Testis (tissue), 3 donors: ENCODE measurements around the gene ANKRD36B. TPM values are rescaled to one million over a fixed set of nuclear protein-coding genes. Genes with fewer than 3 reads are reported as not detected.
"Not testable (repeated sequence)": the region's sequence is repeated elsewhere in the genome, so short reads cannot be mapped to it uniquely, and the experiment has no call there.

Experiments
- DNase-seq: peaks from one replicate; pipeline ENCODE4 v3.0.0-alpha.2; 2019
- H3K27ac ChIP-seq, 2 donors: fragments of 200-600 bp; sonication (generic); one replicate each; pipeline ENCODE4 v1.5.1; 2019
- H3K27me3 ChIP-seq: fragments of 200-600 bp; sonication (generic); one replicate; pipeline ENCODE4 v1.5.1; 2019
- H3K36me3 ChIP-seq: fragments of 200-600 bp; sonication (generic); one replicate; pipeline ENCODE4 v1.5.1; 2017; ENCODE audit warnings: low read depth; ENCODE audit errors: missing control alignments
- H3K4me1 ChIP-seq: fragments of 200-600 bp; sonication (generic); one replicate; pipeline ENCODE4 v1.5.1; 2019
- H3K4me3 ChIP-seq, 2 donors: fragments of 200-600 bp; sonication (generic); one replicate each; pipeline ENCODE4 v1.5.1; 2017 to 2019
- H3K9me3 ChIP-seq: fragments of 200-600 bp; sonication (generic); one replicate; pipeline ENCODE4 v1.5.1; 2017
- CTCF ChIP-seq, 3 experiments: fragments of 450-650 bp in 2 of 3; fragments of 200-600 bp in 1 of 3; sonication (generic) in 1 of 3; IDR thresholded peaks; one replicate each; pipeline ENCODE4 v1.5.1; 2016 to 2019; ENCODE audit warnings: antibody characterized with exemption in 3 of 3, mild to moderate bottlenecking in 2 of 3, moderate library complexity in 1 of 3
- POLR2A ChIP-seq: fragments of 450-650 bp; IDR thresholded peaks from one replicate; pipeline ENCODE4 v1.6.1; 2017; ENCODE audit warnings: antibody characterized with exemption, mild to moderate bottlenecking, moderate library complexity
- WGBS, 2 donors: methylation state at CpG; one replicate each; pipeline ENCODE4 v1.1.5; 2018; 5-methylcytosine and 5-hydroxymethylcytosine counted together
- intact Hi-C: fragments of 100-400 bp; cut with DNase I; formaldehyde crosslinking; loops from one replicate; pipeline ENCODE4 v1.15.1; 2023; ENCODE audit warnings: low total_unique reads
- polyA plus RNA-seq: library from polyadenylated mRNA; stranded (reverse); fragments of 350-450 nt; fragmentation: Illumina TruSeq; extraction: RNeasy Lipid Tissue Mini Kit (QIAGEN cat#74804); gene quantifications from one replicate; pipeline ENCODE4 v1.2.3, GENCODE V29; 2014; ENCODE audit warnings: low read depth, low replicate concordance; ENCODE audit not compliant: insufficient read depth
- total RNA-seq, 2 donors: library from RNA; depleted of rRNA; stranded (reverse); fragments of >200 nt; gene quantifications; one replicate each; pipeline ENCODE4 v1.2.3, GENCODE V29; 2016

The ANKRD36B gene
- total and polyA plus RNA-seq, 3 donors from 2014 or later = 14.5 to 245 (median 114) TPM

GRCh38 chr2:97548536-97548935 lies 41.1 kb downstream of the ANKRD36B start:
- H3K27ac ChIP-seq, H3K4me1 ChIP-seq, H3K9me3 ChIP-seq, H3K36me3 ChIP-seq, DNase-seq, intact Hi-C loops, H3K4me3 ChIP-seq, H3K27me3 ChIP-seq: not testable (repeated sequence)

DNA sequence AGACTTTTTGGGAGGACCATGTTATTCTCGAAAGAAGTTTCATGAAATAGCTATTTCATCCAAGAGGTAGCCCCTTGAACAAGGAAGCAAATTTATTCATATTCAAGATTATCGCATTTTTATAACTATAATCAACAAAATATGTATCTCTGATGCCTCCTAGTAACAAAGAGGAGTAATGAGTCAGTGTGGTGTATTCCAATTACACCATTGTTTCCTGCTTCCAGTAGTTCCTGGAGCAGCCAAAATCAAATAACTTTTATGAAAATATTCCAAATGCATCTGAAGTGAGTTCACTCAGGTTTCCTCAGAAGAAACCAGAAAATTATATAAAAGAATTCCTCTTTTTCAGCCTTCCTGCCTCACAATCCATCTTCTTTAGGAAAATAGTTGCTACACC lies 43.0 kb downstream of the ANKRD36B start:
- no peak for DNase-seq
- Histone ChIP-seq H3K4me3 (no peak overlapping the region), H3K4me1 (no peaks in the 10 kb centered on the region), H3K27ac (no peak overlapping the region), H3K36me3 (no peaks in the 10 kb centered on the region), H3K9me3 (no peaks in the 10 kb centered on the region), H3K27me3 (no peaks in the 10 kb centered on the region)
- intact Hi-C loops = no loop called here
- WGBS, 2 donors = 43 to 78% methylated on average over 2 of the region's 2 CpGs
- no peak for TF ChIP-seq POLR2A
- TF ChIP-seq CTCF (IDR thresholded peaks at IDR 0.05) = no peak

DNA sequence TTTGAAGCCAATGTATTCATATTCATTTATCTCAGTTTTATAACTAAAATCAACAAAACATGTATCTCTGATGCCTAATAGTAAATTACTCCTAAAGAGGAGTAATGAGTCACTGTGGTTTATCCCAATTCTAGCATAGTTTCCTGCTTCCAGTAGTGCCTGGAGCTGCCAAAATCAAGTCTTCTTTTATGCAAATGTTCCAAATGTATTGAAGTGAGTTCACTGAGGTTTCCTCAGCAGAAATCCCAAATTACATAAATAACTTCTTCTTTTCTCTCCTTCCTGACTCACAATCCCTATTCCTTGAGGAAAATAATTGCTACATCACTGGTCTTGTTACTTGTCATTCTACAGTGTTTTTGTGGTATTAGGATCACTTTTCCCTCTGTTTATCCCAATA lies 44.8 kb downstream of the ANKRD36B start:
- H3K27me3 ChIP-seq, intact Hi-C loops, H3K4me3 ChIP-seq, H3K9me3 ChIP-seq, H3K4me1 ChIP-seq, DNase-seq, H3K27ac ChIP-seq, H3K36me3 ChIP-seq: not testable (repeated sequence)

GRCh38 chr2:97525904-97526303 lies 63.8 kb downstream of the ANKRD36B start:
- H3K9me3 ChIP-seq, H3K27ac ChIP-seq, intact Hi-C loops, H3K36me3 ChIP-seq, H3K27me3 ChIP-seq, H3K4me3 ChIP-seq, DNase-seq, H3K4me1 ChIP-seq: not testable (repeated sequence)
- WGBS, 2 donors = 100% methylated on average over 1 of the region's 2 CpGs; no CpG with 5 or more reads in 1 of the 2 donors

DNA sequence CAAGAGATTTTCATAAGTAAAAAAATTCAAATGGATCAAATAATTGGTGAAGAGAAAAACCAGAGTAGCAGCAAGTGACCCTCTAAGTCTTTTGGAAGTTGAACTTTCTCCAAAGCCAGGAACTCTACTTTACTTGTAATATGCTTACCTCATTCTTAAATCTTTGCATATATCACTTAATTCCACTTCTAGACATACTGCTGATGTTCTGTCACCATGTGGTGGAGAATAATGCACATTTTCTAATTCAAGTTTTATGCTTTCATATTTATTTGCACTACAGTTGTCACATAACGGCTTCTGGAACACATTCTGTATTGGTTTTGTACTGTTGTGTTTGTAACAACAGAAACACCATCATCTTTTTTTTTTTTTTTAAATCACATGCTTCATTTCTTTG lies 65.9 kb downstream of the ANKRD36B start:
- H3K4me3 ChIP-seq, intact Hi-C loops: not testable (repeated sequence)
- 94% methylated on average over 1 of the region's 1 CpG; no CpG with 5 or more reads in 1 of the 2 donors for WGBS, 2 donors

GRCh38 chr2:97522916-97523555 lies 66.6 kb downstream of the ANKRD36B start:
- WGBS, 2 donors = no CpG with 5 or more reads among the region's 2 CpGs
- H3K27ac ChIP-seq, H3K4me3 ChIP-seq, H3K27me3 ChIP-seq, intact Hi-C loops, H3K9me3 ChIP-seq, DNase-seq, H3K36me3 ChIP-seq, H3K4me1 ChIP-seq: not testable (repeated sequence)

More for the DNA sequence above, 65.9 kb downstream of the ANKRD36B start:
- not testable (repeated sequence) for H3K27ac ChIP-seq, H3K36me3 ChIP-seq, DNase-seq, H3K27me3 ChIP-seq, H3K4me1 ChIP-seq, H3K9me3 ChIP-seq

DNA sequence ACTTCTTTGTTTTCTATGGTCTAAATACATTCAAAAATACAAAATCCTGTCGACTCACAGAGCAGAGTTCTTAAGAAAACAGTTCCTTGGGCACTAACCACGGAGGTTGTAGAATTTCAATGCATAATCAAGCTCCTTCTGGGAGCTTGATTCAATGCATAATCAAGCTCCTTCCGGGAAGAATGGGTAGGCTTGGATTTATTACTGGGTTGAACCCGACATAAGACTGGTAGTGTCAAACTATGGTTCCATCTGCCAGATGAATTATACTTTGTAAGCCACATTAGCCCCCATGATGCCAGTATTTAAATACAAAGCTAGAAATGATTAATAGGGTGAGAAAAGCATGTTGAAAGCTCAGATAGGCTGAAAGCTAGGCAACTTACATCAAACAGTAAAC lies 94.0 kb downstream of the ANKRD36B start:
- DNase-seq, H3K36me3 ChIP-seq, H3K9me3 ChIP-seq, H3K4me3 ChIP-seq, H3K4me1 ChIP-seq, intact Hi-C loops, H3K27me3 ChIP-seq, H3K27ac ChIP-seq: not testable (repeated sequence)
- WGBS, 2 donors = 100% methylated on average over 1 of the region's 4 CpGs; no CpG with 5 or more reads in 1 of the 2 donors

GRCh38 chr2:97490141-97490540 lies 99.5 kb downstream of the ANKRD36B start:
- WGBS, 2 donors = 91 to 92% methylated on average over 4 to 5 of the region's 5 CpGs
- intact Hi-C loops, H3K27me3 ChIP-seq, DNase-seq, H3K4me1 ChIP-seq, H3K27ac ChIP-seq, H3K4me3 ChIP-seq, H3K9me3 ChIP-seq, H3K36me3 ChIP-seq: not testable (repeated sequence)

Other genes with a start within 250 kb of the ANKRD36B start
- gene COX5B, start 56.2 kb upstream of the ANKRD36B start, total RNA-seq = 100 to 1,000 TPM; 317 to 344 TPM
- gene COX5B, start 56.2 kb upstream of the ANKRD36B start, polyA plus RNA-seq = 233 TPM
- gene ACTR1B, start 74.2 kb upstream of the ANKRD36B start, total RNA-seq = 10 to 100 TPM; 56.3 to 81.0 TPM
- 43.0 TPM for gene ACTR1B, start 74.2 kb upstream of the ANKRD36B start, polyA plus RNA-seq
- 10 to 100 TPM; 27.8 to 35.7 TPM for gene C2orf92, start 79.8 kb upstream of the ANKRD36B start, total RNA-seq
- 51.2 TPM for gene C2orf92, start 79.8 kb upstream of the ANKRD36B start, polyA plus RNA-seq
- 1 to 10 TPM; 5.5 to 6.4 TPM for gene ZAP70, start 123.7 kb upstream of the ANKRD36B start, total RNA-seq
- gene ZAP70, start 123.7 kb upstream of the ANKRD36B start, polyA plus RNA-seq = 6.5 TPM